Measurements from ENCODE around the gene JAGN1. TPM values are rescaled to one million over a fixed set of nuclear protein-coding genes. Genes with fewer than 3 reads are reported as not detected.

The JAGN1 gene
- total and polyA plus RNA-seq, 2 donors (not counting 1 experiment from before 2014, with no cell fraction given) = 20.3 to 25.7 TPM

GRCh38 chr3:9862391-9863057 is 27.9 kb upstream of the JAGN1 start:
- H3K4me3 Mint-ChIP-seq = peak overlapping the region; percentile 39
- no peak overlapping the region for H3K27ac Mint-ChIP-seq
- CTCF ChIA-PET = no interaction called here

More at GRCh38 chr3:9862391-9863057, 27.9 kb upstream of the JAGN1 start:
- H3K27ac ChIP-seq (ENCODE audit: low read length in 2 of 2) = no peak overlapping the region
- H3K9me3 ChIP-seq (ENCODE audit: control extremely low read depth in 1 of 3, control insufficient read depth in 2 of 3, insufficient read depth in 1 of 3, low read length in 2 of 3) = no peaks in the 10 kb centered on the region
- intact Hi-C loops (cut with micrococcal nuclease) = no loop called here
- ATAC-seq (ENCODE audit: low read depth) (peak; percentile 75), DNase-seq (peak; percentile 57)
- POLR2A ChIA-PET = no interaction called here
- H3K9me3 Mint-ChIP-seq (ENCODE audit: insufficient read depth) = no peaks in the 10 kb centered on the region
- TF ChIP-seq CTCF (IDR thresholded peaks at IDR 0.05) = no peak
- peak overlapping the region; percentile 65 for H2AFZ ChIP-seq (ENCODE audit: insufficient read depth, low read depth, low read length, poor library complexity, severe bottlenecking)
- H3K36me3 ChIP-seq (replicated peaks in 1 of 2; ENCODE audit: control extremely low read depth in 1 of 2, control insufficient read depth in 1 of 2, extremely low read depth in 1 of 2, insufficient read depth in 2 of 2, low read length in 1 of 2) = no peaks in the 10 kb centered on the region
- no peaks in the 10 kb centered on the region for H3K79me2 ChIP-seq (ENCODE audit: control insufficient read depth, insufficient read depth, low read length)
- peaks cover 5% of the 10 kb centered on the region for H3K27me3 Mint-ChIP-seq
- H3K9ac ChIP-seq (ENCODE audit: low read length) = peak overlapping the region; percentile 32
- peak overlapping the region in 2 of 5 experiments; percentile 17 to 36 for H3K4me3 ChIP-seq (ENCODE audit: control extremely low read depth in 1 of 5, extremely low read depth in 1 of 5, insufficient read depth in 1 of 5, low read depth in 2 of 5, low read length in 4 of 5)
- 17% methylated on average over 44 of the region's 45 CpGs for WGBS (ENCODE audit: insufficient coverage)
- H3K27me3 ChIP-seq (replicated peaks in 1 of 4; ENCODE audit: control extremely low read depth in 1 of 4, control insufficient read depth in 3 of 4, insufficient read depth in 4 of 4, low read length in 3 of 4) = peaks cover 0 to 22% (median 6%) of the 10 kb centered on the region in 4 experiments
- H3K4me1 ChIP-seq (ENCODE audit: control insufficient read depth in 2 of 2, insufficient read depth in 2 of 2, low read length in 2 of 2) = peaks cover 6 to 8% of the 10 kb centered on the region in 2 donors
- H4K20me1 ChIP-seq (ENCODE audit: control insufficient read depth, insufficient read depth, low read length, poor library complexity, severe bottlenecking) = no peaks in the 10 kb centered on the region
- H3K4me2 ChIP-seq (replicated peaks; ENCODE audit: low read depth, low read length, poor library complexity, severe bottlenecking) = peak overlapping the region; percentile 68
- no peaks in the 10 kb centered on the region for H3K4me1 Mint-ChIP-seq

Data from B cell (primary cell).